SK-N-SH treated with all-trans-retinoic acid at 6 μM for 48 hours (cell line): ENCODE measurements around the gene SLC26A2.

Source experiments
- ATAC-seq: fragments of 200-7000 bp; cut with Tn5 transposase; 3 replicates; pipeline ENCODE4 v1.9.1; 2020; ENCODE audit warnings: mild to moderate bottlenecking, moderate library complexity
- ARNTL ChIP-seq: fragments of 450-650 bp; formaldehyde crosslinking; IDR thresholded peaks from 2 replicates; pipeline ENCODE4 v1.5.0; 2020; ENCODE audit warnings: low read depth, mild to moderate bottlenecking, moderate library complexity, borderline replicate concordance
- BACH2 ChIP-seq: fragments of 250-450 bp; sonication (Bioruptor Pico); IDR thresholded peaks from 2 replicates; pipeline ENCODE4 v1.9.0; 2021; ENCODE audit warnings: mild to moderate bottlenecking, borderline replicate concordance
- CSDC2 ChIP-seq: fragments of 250-450 bp; sonication (Bioruptor Pico); IDR thresholded peaks from 2 replicates; pipeline ENCODE4 v1.5.0; 2020; ENCODE audit warnings: mild to moderate bottlenecking, moderate library complexity
- ESRRG ChIP-seq: fragments of 250-450 bp; sonication (Bioruptor Pico); IDR thresholded peaks from 2 replicates; pipeline ENCODE4 v1.6.1; 2021; ENCODE audit warnings: mild to moderate bottlenecking
- GLIS3 ChIP-seq: fragments of 250-450 bp; sonication (Bioruptor Pico); IDR thresholded peaks from 2 replicates; pipeline ENCODE4 v1.5.0; 2020; ENCODE audit warnings: mild to moderate bottlenecking, moderate library complexity
- ISL1 ChIP-seq: fragments of 250-450 bp; sonication (Bioruptor Pico); IDR thresholded peaks from 2 replicates; pipeline ENCODE4 v2.1.2; 2022; ENCODE audit warnings: mild to moderate bottlenecking, moderate library complexity
- OSR1 ChIP-seq: fragments of 250-450 bp; sonication (Bioruptor Pico); IDR thresholded peaks from 2 replicates; pipeline ENCODE4 v1.8.0; 2022; ENCODE audit warnings: moderate library complexity, mild to moderate bottlenecking, inconsistent platforms
- PPARA ChIP-seq: fragments of 250-450 bp; sonication (Bioruptor Pico); IDR thresholded peaks from 2 replicates; pipeline ENCODE4 v1.5.0; 2020; ENCODE audit warnings: mild to moderate bottlenecking, borderline replicate concordance
- RARB ChIP-seq: fragments of 250-450 bp; sonication (Bioruptor Pico); IDR thresholded peaks from 2 replicates; pipeline ENCODE4 v1.8.0; 2021; ENCODE audit warnings: mild to moderate bottlenecking, moderate library complexity
- SNAI2 ChIP-seq: fragments of 250-450 bp; sonication (Bioruptor Pico); IDR thresholded peaks from 2 replicates; pipeline ENCODE4 v1.5.0; 2020; ENCODE audit warnings: mild to moderate bottlenecking, moderate library complexity
- TCF4 ChIP-seq: fragments of 250-450 bp; sonication (Bioruptor Pico); IDR thresholded peaks from 2 replicates; pipeline ENCODE4 v1.8.0; 2021; ENCODE audit warnings: mild to moderate bottlenecking, moderate library complexity, borderline replicate concordance
- TOX ChIP-seq: fragments of 250-450 bp; sonication (Bioruptor Pico); IDR thresholded peaks from 2 replicates; pipeline ENCODE4 v1.8.0; 2021; ENCODE audit warnings: mild to moderate bottlenecking, moderate library complexity, borderline replicate concordance
- ZC3H10 ChIP-seq: fragments of 250-450 bp; sonication (Bioruptor Pico); IDR thresholded peaks from 2 replicates; pipeline ENCODE4 v1.5.1; 2021; ENCODE audit warnings: mild to moderate bottlenecking, moderate library complexity
- ZFP3 ChIP-seq: fragments of 250-450 bp; sonication (Bioruptor Pico); IDR thresholded peaks from 2 replicates; pipeline ENCODE4 v1.5.0; 2020; ENCODE audit warnings: mild to moderate bottlenecking, moderate library complexity
- ZFP30 ChIP-seq: fragments of 450-650 bp; formaldehyde crosslinking; IDR thresholded peaks from 2 replicates; pipeline ENCODE4 v1.5.0; 2022; ENCODE audit warnings: mild to moderate bottlenecking, moderate library complexity
- ZNF565 ChIP-seq: fragments of 450-650 bp; formaldehyde crosslinking; conservative IDR thresholded peaks from 2 replicates; pipeline ENCODE4 v1.5.0; 2020; ENCODE audit warnings: low read depth, mild to moderate bottlenecking, moderate library complexity
- ZNF70 ChIP-seq: fragments of 450-650 bp; formaldehyde crosslinking; IDR thresholded peaks from 2 replicates; pipeline ENCODE4 v1.5.0; 2020; ENCODE audit warnings: mild to moderate bottlenecking, moderate library complexity
- ZNF8 ChIP-seq: fragments of 450-650 bp; formaldehyde crosslinking; IDR thresholded peaks from 2 replicates; pipeline ENCODE4 v1.5.0; 2020; ENCODE audit warnings: mild to moderate bottlenecking, moderate library complexity
- TF ChIP-seq, protein P1 (sequence below): fragments of 250-450 bp; sonication (Bioruptor Pico); IDR thresholded peaks from 2 replicates; pipeline ENCODE4 v1.8.0; 2020; ENCODE audit warnings: mild to moderate bottlenecking, moderate library complexity, borderline replicate concordance
- TF ChIP-seq, protein P2 (sequence below): fragments of 250-450 bp; sonication (Bioruptor Pico); IDR thresholded peaks from 2 replicates; pipeline ENCODE4 v1.5.1; 2021; ENCODE audit warnings: mild to moderate bottlenecking, moderate library complexity
- TF ChIP-seq, protein P3 (sequence below): fragments of 250-450 bp; sonication (Bioruptor Pico); IDR thresholded peaks from 2 replicates; pipeline ENCODE4 v1.5.0; 2020; ENCODE audit warnings: mild to moderate bottlenecking, moderate library complexity

SLC26A2 gene

DNA sequence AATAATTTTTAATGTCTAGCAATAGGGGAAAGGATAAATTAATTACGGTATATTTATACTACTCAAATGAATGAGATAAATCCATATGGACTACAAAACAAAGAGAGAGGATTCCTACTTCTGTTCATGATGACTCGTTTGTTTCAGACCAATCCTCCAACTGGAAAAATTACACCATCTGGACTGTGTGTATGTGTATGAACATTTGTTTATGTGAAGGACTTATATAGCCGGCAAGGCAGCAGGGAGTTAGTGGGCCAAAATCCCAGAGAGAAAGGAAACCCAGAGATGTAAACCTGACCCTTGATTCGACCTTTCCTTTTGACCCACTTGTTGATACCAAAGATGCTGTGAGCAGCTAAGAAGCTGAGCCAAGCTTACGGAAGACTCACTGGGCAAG is 36.1 kb upstream of the SLC26A2 start:
- TF ChIP-seq, protein P1, sequence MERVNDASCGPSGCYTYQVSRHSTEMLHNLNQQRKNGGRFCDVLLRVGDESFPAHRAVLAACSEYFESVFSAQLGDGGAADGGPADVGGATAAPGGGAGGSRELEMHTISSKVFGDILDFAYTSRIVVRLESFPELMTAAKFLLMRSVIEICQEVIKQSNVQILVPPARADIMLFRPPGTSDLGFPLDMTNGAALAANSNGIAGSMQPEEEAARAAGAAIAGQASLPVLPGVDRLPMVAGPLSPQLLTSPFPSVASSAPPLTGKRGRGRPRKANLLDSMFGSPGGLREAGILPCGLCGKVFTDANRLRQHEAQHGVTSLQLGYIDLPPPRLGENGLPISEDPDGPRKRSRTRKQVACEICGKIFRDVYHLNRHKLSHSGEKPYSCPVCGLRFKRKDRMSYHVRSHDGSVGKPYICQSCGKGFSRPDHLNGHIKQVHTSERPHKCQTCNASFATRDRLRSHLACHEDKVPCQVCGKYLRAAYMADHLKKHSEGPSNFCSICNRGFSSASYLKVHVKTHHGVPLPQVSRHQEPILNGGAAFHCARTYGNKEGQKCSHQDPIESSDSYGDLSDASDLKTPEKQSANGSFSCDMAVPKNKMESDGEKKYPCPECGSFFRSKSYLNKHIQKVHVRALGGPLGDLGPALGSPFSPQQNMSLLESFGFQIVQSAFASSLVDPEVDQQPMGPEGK (CRISPR knock-in tag): no peak
- TF ChIP-seq, protein P2, sequence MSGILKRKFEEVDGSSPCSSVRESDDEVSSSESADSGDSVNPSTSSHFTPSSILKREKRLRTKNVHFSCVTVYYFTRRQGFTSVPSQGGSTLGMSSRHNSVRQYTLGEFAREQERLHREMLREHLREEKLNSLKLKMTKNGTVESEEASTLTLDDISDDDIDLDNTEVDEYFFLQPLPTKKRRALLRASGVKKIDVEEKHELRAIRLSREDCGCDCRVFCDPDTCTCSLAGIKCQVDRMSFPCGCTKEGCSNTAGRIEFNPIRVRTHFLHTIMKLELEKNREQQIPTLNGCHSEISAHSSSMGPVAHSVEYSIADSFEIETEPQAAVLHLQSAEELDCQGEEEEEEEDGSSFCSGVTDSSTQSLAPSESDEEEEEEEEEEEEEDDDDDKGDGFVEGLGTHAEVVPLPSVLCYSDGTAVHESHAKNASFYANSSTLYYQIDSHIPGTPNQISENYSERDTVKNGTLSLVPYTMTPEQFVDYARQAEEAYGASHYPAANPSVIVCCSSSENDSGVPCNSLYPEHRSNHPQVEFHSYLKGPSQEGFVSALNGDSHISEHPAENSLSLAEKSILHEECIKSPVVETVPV (CRISPR knock-in tag): no peak
- TF ChIP-seq OSR1 (CRISPR knock-in tag): no peak
- no peak for TF ChIP-seq ZFP3
- TF ChIP-seq RARB (CRISPR knock-in tag): no peak
- no peak for TF ChIP-seq ZC3H10
- no peak for TF ChIP-seq TCF4 (CRISPR knock-in tag)
- TF ChIP-seq ESRRG (CRISPR knock-in tag): no peak
- no peak for TF ChIP-seq ZFP30 (CRISPR knock-in tag)
- TF ChIP-seq SNAI2 (CRISPR knock-in tag): no peak
- TF ChIP-seq TOX (CRISPR knock-in tag): no peak
- TF ChIP-seq, protein P3, sequence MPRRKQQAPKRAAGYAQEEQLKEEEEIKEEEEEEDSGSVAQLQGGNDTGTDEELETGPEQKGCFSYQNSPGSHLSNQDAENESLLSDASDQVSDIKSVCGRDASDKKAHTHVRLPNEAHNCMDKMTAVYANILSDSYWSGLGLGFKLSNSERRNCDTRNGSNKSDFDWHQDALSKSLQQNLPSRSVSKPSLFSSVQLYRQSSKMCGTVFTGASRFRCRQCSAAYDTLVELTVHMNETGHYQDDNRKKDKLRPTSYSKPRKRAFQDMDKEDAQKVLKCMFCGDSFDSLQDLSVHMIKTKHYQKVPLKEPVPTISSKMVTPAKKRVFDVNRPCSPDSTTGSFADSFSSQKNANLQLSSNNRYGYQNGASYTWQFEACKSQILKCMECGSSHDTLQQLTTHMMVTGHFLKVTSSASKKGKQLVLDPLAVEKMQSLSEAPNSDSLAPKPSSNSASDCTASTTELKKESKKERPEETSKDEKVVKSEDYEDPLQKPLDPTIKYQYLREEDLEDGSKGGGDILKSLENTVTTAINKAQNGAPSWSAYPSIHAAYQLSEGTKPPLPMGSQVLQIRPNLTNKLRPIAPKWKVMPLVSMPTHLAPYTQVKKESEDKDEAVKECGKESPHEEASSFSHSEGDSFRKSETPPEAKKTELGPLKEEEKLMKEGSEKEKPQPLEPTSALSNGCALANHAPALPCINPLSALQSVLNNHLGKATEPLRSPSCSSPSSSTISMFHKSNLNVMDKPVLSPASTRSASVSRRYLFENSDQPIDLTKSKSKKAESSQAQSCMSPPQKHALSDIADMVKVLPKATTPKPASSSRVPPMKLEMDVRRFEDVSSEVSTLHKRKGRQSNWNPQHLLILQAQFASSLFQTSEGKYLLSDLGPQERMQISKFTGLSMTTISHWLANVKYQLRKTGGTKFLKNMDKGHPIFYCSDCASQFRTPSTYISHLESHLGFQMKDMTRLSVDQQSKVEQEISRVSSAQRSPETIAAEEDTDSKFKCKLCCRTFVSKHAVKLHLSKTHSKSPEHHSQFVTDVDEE (CRISPR knock-in tag): no peak
- ATAC-seq: no peak

DNA sequence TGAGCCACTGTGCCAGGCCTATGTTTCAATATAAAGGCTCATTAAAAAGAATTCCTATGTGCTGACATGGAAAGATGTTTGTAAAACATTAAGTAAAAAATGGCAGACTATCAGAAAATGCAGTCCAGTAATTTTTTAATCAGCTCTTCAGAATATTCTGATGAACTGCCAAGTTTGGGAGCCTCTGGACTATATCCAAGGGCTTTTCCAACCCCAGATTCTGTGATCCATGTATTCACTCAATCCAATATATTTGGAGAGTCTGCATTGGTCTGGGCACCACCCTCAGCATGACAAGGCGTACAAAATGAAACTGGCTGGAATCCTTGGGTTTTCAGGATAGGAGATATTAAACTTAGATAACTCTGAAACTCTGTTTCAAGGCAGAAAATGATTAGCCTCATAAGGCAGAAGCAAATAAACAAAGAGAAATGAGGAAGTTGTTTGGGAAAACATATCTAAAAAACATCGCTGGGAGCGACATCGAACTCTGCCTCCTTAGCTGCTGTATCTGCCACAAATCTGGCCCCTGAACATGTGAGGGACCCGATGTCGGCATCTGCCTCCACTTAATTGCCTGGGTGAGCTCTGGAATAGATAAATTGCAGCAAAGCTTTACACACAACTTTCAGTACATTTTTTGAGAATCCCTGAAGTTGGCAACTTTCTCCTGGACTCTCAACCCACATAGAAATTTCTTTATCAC is 30.4 kb upstream of the SLC26A2 start:
- TF ChIP-seq RARB (CRISPR knock-in tag) (no peak), ZFP30 (CRISPR knock-in tag) (no peak), GLIS3 (no peak), ISL1 (CRISPR knock-in tag) (peak; percentile 35; the same call in 1 of the 2 replicates), ARNTL (CRISPR knock-in tag) (no peak), ZC3H10 (no peak)
- ATAC-seq: no peak

DNA sequence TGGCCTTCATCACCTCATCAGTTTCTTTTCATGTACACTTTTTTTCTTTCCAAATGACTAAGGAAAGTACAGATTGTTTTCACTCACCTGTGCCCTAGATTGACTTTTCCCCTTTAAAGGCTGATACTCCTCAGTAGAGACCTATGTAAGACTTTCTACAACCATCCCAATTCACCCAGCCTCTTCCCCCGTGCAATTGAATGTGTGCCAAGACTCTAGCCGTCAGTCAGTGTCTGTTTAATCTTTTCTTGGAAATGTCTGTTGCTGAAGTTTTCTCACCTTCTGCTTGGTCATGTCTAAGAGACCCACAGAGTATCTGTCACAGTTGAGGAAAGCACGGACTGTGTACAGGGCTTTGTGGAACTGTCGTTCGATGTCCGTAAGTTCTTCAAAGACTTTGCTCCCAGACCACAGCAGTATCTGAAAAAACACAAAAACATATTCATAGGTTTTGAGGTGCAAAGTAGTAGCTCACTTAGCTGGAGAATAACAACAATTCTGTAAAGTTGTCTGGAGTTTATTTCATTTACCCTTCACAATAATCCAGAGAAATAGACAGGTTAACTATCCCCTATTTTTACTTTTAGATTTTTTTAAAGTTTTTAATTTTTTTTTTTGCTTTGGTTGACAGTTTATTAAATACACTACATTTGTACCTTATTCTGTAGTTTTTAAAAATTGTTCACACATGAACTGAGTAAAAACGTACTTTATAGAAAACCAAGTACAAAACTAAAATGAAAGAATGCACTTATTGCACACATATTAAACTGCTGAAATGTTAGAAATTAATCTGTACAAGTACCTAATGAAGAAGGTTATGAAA is 29.6 kb upstream of the SLC26A2 start:
- no peak for ATAC-seq
- TF ChIP-seq ZNF70 (CRISPR knock-in tag) (no peak), ZNF565 (CRISPR knock-in tag) (no peak), ZNF8 (CRISPR knock-in tag) (no peak), ZFP30 (CRISPR knock-in tag) (no peak)
- TF ChIP-seq, protein P1 (CRISPR knock-in tag): no peak

DNA sequence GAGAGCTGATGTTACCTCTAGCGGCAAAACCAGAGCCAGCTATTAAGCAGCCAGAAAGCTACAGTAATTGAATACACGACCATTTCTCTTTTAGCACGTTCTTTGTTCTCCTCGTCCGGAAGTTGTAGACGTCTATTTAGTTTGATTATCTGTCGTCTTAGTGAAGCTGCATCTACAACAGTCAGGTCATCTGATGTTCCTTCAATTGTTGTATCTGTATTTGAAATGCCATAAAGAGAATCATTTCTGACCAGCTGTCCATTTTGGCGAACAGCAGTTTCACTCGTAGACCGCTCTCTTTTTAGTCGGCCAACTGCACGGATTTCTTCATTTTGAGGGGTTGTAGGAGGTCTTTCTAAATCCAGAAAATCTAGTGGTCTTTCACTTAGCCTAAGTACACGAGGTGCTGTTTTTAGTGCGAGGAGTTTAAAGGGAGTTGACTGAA is 28.5 kb upstream of the SLC26A2 start:
- TF ChIP-seq BACH2 (CRISPR knock-in tag) (no peak), CSDC2 (CRISPR knock-in tag) (no peak), ZNF565 (CRISPR knock-in tag) (no peak), TCF4 (CRISPR knock-in tag) (no peak), RARB (CRISPR knock-in tag) (no peak), ZNF70 (CRISPR knock-in tag) (no peak), PPARA (CRISPR knock-in tag) (no peak), ZNF8 (CRISPR knock-in tag) (no peak), ESRRG (CRISPR knock-in tag) (no peak)
- TF ChIP-seq, protein P1 (CRISPR knock-in tag): no peak
- ATAC-seq: peak; percentile 55
